Sigmoid colon (tissue), 7 donors: ENCODE results near the gene ARHGEF37. TPM values are rescaled to one million over a fixed set of nuclear protein-coding genes. Genes with fewer than 3 reads are reported as not detected.

Experiments
- DNase-seq: peaks from one replicate; pipeline ENCODE4 v3.0.0-alpha.2; 2019
- H3K27ac ChIP-seq, 4 donors: fragments of 200-600 bp; sonication (generic); one replicate each; pipeline ENCODE4 v1.5.1; 2016 to 2019; ENCODE audit warnings: mild to moderate bottlenecking in 1 of 4
- H3K27me3 ChIP-seq, 3 donors: fragments of 200-600 bp; sonication (generic); one replicate each; pipeline ENCODE4 v1.5.1; 2019; ENCODE audit warnings: mild to moderate bottlenecking in 1 of 3
- H3K36me3 ChIP-seq, 4 donors: fragments of 200-600 bp; sonication (generic); one replicate each; pipeline ENCODE4 v1.5.1; 2016 to 2019
- H3K4me1 ChIP-seq, 4 donors: fragments of 200-600 bp; sonication (generic); one replicate each; pipeline ENCODE4 v1.5.1; 2017 to 2019
- H3K4me3 ChIP-seq, 4 donors: fragments of 200-600 bp; sonication (generic); one replicate each; pipeline ENCODE4 v1.5.1; 2017 to 2019; ENCODE audit warnings: mild to moderate bottlenecking in 2 of 4, moderate library complexity in 1 of 4
- H3K9me3 ChIP-seq, 4 donors: fragments of 200-600 bp in 3 of 4; sonication (generic) in 3 of 4; one replicate each; pipeline versions ENCODE4 v1.5.1 to v1.6.1; 2013 to 2019
- CTCF ChIP-seq, 4 experiments: fragments of 450-650 bp in 3 of 4; fragments of 200-600 bp in 1 of 4; IDR thresholded peaks; one replicate each; pipeline ENCODE4 v1.5.1; 2016 to 2019; ENCODE audit warnings: antibody characterized with exemption in 4 of 4, mild to moderate bottlenecking in 3 of 4, moderate library complexity in 2 of 4
- EP300 ChIP-seq, 4 donors: sonication (generic); formaldehyde crosslinking; IDR thresholded peaks; one replicate each; pipeline ENCODE4 v1.6.1; 2017; ENCODE audit warnings: antibody characterized with exemption in 4 of 4
- POLR2A ChIP-seq, 2 donors: fragments of 450-650 bp; IDR thresholded peaks; one replicate each; pipeline ENCODE4 v1.6.1; 2016; ENCODE audit warnings: antibody characterized with exemption in 2 of 2, mild to moderate bottlenecking in 2 of 2, moderate library complexity in 2 of 2
- POLR2AphosphoS5 ChIP-seq, 4 donors: sonication (generic); formaldehyde crosslinking; IDR thresholded peaks; one replicate each; pipeline ENCODE4 v1.6.1; 2017; ENCODE audit warnings: antibody characterized with exemption in 4 of 4
- WGBS, 2 donors: extraction: QIAGEN DNeasy Blood & Tissue Kit; methylation state at CpG; one replicate each; pipeline ENCODE4 v1.1.7; 2013; 5-methylcytosine and 5-hydroxymethylcytosine counted together
- intact Hi-C: fragments of 100-400 bp; cut with DNase I; formaldehyde crosslinking; loops from one replicate; pipeline ENCODE4 v1.15.1; 2023
- polyA plus RNA-seq, 3 donors: library from polyadenylated mRNA; stranded (reverse); fragments of 200-250 nt; gene quantifications; one replicate each; pipeline ENCODE4 v1.2.3, GENCODE V29; 2013
- total RNA-seq, 4 donors: library from RNA; depleted of rRNA; stranded (reverse); fragments of >200 nt; gene quantifications; one replicate each; pipeline ENCODE4 v1.1.0, GENCODE V29; 2016
- donor health status: healthy with polysubstance abuse.
- donor health status: Bipolar disorder and iron deficiency.
- donor health status: healthy.

The ARHGEF37 gene
- total and polyA plus RNA-seq, 7 donors: 4.8 to 51.0 (median 23.5) TPM

GRCh38 chr5:149672701-149673476 lies 91.6 kb downstream of the ARHGEF37 start:
- intact Hi-C loops: no loop called here
- Histone ChIP-seq H3K4me1 (no peaks in the 10 kb centered on the region), H3K36me3 (no peaks in the 10 kb centered on the region), H3K9me3 (no peaks in the 10 kb centered on the region), H3K27ac (no peak overlapping the region), H3K27me3 (no peaks in the 10 kb centered on the region), H3K4me3 (no peak overlapping the region)
- DNase-seq: no peak
- WGBS, 2 donors: 60 to 72% methylated on average over 7 of the region's 7 CpGs
- TF ChIP-seq EP300 (IDR thresholded peaks at IDR 0.05) (no peak), POLR2AphosphoS5 (IDR thresholded peaks at IDR 0.05) (no peak), CTCF (IDR thresholded peaks at IDR 0.05) (no peak), POLR2A (IDR thresholded peaks at IDR 0.05) (no peak)

- 25 to 29% methylated on average over 3 of the region's 3 CpGs for WGBS, 2 donors
- no peak for DNase-seq
- no peak overlapping the region for H3K4me3 ChIP-seq
- intact Hi-C loops: no loop called here
- no peaks in the 10 kb centered on the region for H3K9me3 ChIP-seq
- H3K27me3 ChIP-seq: no peaks in the 10 kb centered on the region
- no peak for TF ChIP-seq CTCF (IDR thresholded peaks at IDR 0.05)
- no peak for TF ChIP-seq POLR2AphosphoS5 (IDR thresholded peaks at IDR 0.05)
- no peak for TF ChIP-seq EP300 (IDR thresholded peaks at IDR 0.05)
- TF ChIP-seq POLR2A (IDR thresholded peaks at IDR 0.05): no peak
- H3K27ac ChIP-seq: no peak overlapping the region
- no peaks in the 10 kb centered on the region for H3K36me3 ChIP-seq
- H3K4me1 ChIP-seq: no peaks in the 10 kb centered on the region
Measured at GRCh38 chr5:149674686-149675085, 93.4 kb downstream of the ARHGEF37 start.

GRCh38 chr5:149675610-149676201 lies 94.4 kb downstream of the ARHGEF37 start:
- H3K4me1 ChIP-seq: no peaks in the 10 kb centered on the region
- TF ChIP-seq POLR2AphosphoS5 (IDR thresholded peaks at IDR 0.05) (no peak), POLR2A (IDR thresholded peaks at IDR 0.05) (no peak), CTCF (IDR thresholded peaks at IDR 0.05) (no peak)
- H3K27ac ChIP-seq: no peak overlapping the region
- 16 to 48% methylated on average over 12 of the region's 12 CpGs for WGBS, 2 donors
- no peak overlapping the region for H3K4me3 ChIP-seq
- H3K27me3 ChIP-seq: no peaks in the 10 kb centered on the region
- H3K9me3 ChIP-seq: no peaks in the 10 kb centered on the region
- DNase-seq: no peak
- no peaks in the 10 kb centered on the region for H3K36me3 ChIP-seq
- intact Hi-C loops: no loop called here

GRCh38 chr5:149677731-149678130 lies 96.4 kb downstream of the ARHGEF37 start:
- H3K9me3 ChIP-seq: no peaks in the 10 kb centered on the region
- no peak overlapping the region for H3K27ac ChIP-seq
- 79 to 84% methylated on average over 7 of the region's 7 CpGs for WGBS, 2 donors
- no peaks in the 10 kb centered on the region for H3K4me1 ChIP-seq
- TF ChIP-seq EP300 (IDR thresholded peaks at IDR 0.05) (no peak), POLR2AphosphoS5 (IDR thresholded peaks at IDR 0.05) (peak in 1 of 4 donors; percentile 10)
- intact Hi-C loops: no loop called here
- no peak overlapping the region for H3K4me3 ChIP-seq
- DNase-seq: peak; percentile 70
- H3K36me3 ChIP-seq: no peaks in the 10 kb centered on the region
- no peaks in the 10 kb centered on the region for H3K27me3 ChIP-seq

- intact Hi-C loops: no loop called here
- Histone ChIP-seq H3K27ac (no peak overlapping the region), H3K36me3 (no peaks in the 10 kb centered on the region), H3K4me3 (no peak overlapping the region), H3K9me3 (no peaks in the 10 kb centered on the region), H3K4me1 (no peaks in the 10 kb centered on the region), H3K27me3 (no peaks in the 10 kb centered on the region)
- WGBS, 2 donors: 62 to 77% methylated on average over 7 of the region's 7 CpGs
- TF ChIP-seq POLR2AphosphoS5 (IDR thresholded peaks at IDR 0.05) (no peak), POLR2A (IDR thresholded peaks at IDR 0.05) (no peak), EP300 (IDR thresholded peaks at IDR 0.05) (no peak), CTCF (IDR thresholded peaks at IDR 0.05) (no peak)
- DNase-seq: no peak
Measured at GRCh38 chr5:149679876-149680809, 98.8 kb downstream of the ARHGEF37 start.
